ENCODE data around the gene PTK7. TPM values are rescaled to one million over a fixed set of nuclear protein-coding genes. Genes with fewer than 3 reads are reported as not detected.

The PTK7 gene
- total and polyA plus RNA-seq, 2 experiments from 2014 or later, result 127 to 162 TPM

DNA sequence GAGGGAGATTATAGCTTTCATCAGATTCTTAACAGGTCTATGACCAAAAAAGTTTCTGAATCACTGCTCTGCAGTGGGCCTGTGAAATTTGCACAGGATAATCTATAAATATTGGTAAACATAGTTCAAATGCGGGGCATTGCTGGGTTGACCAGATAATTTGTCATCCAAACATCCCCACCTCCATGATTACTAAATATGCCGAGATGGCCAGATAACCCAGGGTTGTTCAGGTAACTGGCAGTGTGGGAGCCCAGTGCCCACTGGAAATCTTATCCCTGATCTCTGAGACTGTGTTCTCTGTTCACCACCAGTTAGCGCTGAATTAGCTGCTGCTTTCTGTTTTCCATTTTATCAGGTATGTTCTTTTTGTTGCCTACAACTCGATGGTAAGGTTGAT, 21.4 kb downstream of the PTK7 start:
- DNase-seq (ENCODE audit: low spot score), result no peak
- H4K20me1 ChIP-seq (ENCODE audit: insufficient read depth, poor library complexity, severe bottlenecking), result no peaks in the 10 kb centered on the region
- H3K9me3 ChIP-seq (ENCODE audit: low read depth), result no peaks in the 10 kb centered on the region
- peak overlapping the region; percentile 15 for H3K27ac ChIP-seq
- H2AFZ ChIP-seq, result no peak overlapping the region
- peaks cover 98% of the 10 kb centered on the region for H3K79me2 ChIP-seq
- H3K27me3 ChIP-seq, result no peaks in the 10 kb centered on the region
- no peaks in the 10 kb centered on the region for H3K9me2 ChIP-seq (replicated peaks; ENCODE audit: insufficient read depth)
- 68% methylated on average over 4 of the region's 4 CpGs for WGBS (ENCODE audit: low lambda C conversion rate, missing lambda C conversion rate)
- no peak overlapping the region for H3K4me2 ChIP-seq
- no peak overlapping the region for H3K4me3 ChIP-seq
- TF ChIP-seq CTCF (IDR thresholded peaks at IDR 0.05; ENCODE audit: poor library complexity) (no peak), EZH2 (IDR thresholded peaks at IDR 0.05; ENCODE audit: borderline replicate concordance) (no peak), EZH2phosphoT487 (IDR thresholded peaks at IDR 0.05; ENCODE audit: low read depth, severe bottlenecking, unreplicated experiment) (no peak)
- H3K36me3 ChIP-seq (replicated peaks; ENCODE audit: insufficient read depth, low read depth), result no peaks in the 10 kb centered on the region
- peaks cover 34% of the 10 kb centered on the region for H3K4me1 ChIP-seq (ENCODE audit: insufficient read depth)

DNA sequence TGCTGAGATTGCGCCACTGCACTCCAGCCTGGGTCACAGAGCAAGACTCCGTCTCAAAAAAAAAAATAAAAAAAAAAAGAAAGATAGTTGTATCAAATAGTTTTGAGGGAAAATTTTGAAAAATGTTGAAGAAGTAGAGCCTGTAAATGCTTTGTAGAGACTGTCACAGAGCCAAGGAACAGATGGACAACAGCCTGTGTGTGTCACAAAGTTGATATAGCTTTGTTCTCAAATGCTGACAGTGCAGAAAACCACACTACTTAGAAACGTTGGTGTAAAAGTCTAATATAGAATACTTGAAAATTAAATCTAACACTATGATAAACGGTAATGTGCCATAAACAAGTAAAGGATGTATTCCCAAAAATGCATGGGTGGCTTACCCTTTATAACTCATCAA, 25.4 kb downstream of the PTK7 start:
- Histone ChIP-seq H2AFZ (no peak overlapping the region), H3K27ac (no peak overlapping the region), H3K9me3 (ENCODE audit: low read depth) (no peaks in the 10 kb centered on the region), H4K20me1 (ENCODE audit: insufficient read depth, poor library complexity, severe bottlenecking) (no peaks in the 10 kb centered on the region), H3K79me2 (peaks cover 97% of the 10 kb centered on the region), H3K4me2 (no peak overlapping the region), H3K36me3 (replicated peaks; ENCODE audit: insufficient read depth, low read depth) (no peaks in the 10 kb centered on the region), H3K4me1 (ENCODE audit: insufficient read depth) (peaks cover 11% of the 10 kb centered on the region), H3K27me3 (no peaks in the 10 kb centered on the region), H3K9me2 (replicated peaks; ENCODE audit: insufficient read depth) (no peaks in the 10 kb centered on the region), H3K4me3 (no peak overlapping the region)
- 88% methylated on average over 4 of the region's 4 CpGs for WGBS (ENCODE audit: low lambda C conversion rate, missing lambda C conversion rate)
- DNase-seq (ENCODE audit: low spot score), result no peak
- no peak for TF ChIP-seq EZH2phosphoT487 (IDR thresholded peaks at IDR 0.05; ENCODE audit: low read depth, severe bottlenecking, unreplicated experiment)
- no peak for TF ChIP-seq EZH2 (IDR thresholded peaks at IDR 0.05; ENCODE audit: borderline replicate concordance)
- TF ChIP-seq CTCF (IDR thresholded peaks at IDR 0.05; ENCODE audit: poor library complexity), result no peak

DNA sequence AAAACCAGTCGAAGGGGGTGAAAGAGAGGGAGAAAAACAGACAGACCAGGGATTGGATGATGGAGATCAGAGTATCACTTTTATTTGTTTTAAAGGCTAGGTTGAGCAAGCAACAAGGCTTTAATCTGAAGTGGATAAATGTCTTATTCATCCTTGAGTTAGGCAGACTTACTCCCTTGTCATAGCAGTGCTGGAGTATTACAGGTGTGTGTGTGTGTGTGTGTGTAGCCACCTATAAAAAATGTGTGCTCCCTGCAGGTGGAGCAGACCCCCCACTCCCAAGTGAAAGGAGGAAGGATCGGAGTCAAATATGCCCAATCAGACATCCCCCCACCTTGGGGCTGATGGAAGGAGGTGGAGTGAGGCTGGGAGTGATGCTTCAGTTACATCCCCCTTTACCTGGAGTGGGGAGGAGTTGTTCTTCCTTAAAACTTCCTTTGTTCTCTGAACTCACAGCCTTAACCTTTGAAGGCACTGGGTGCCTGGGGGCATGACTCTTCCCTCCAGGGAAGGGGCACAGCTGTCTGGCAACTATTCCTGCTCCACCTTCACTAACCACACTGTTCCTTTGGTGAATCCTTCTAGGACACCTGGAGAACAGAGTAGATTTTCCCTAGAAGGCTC, 27.3 kb downstream of the PTK7 start:
- H3K79me2 ChIP-seq, result peaks cover 95% of the 10 kb centered on the region
- no peak for TF ChIP-seq EZH2 (IDR thresholded peaks at IDR 0.05; ENCODE audit: borderline replicate concordance)
- TF ChIP-seq EZH2phosphoT487 (IDR thresholded peaks at IDR 0.05; ENCODE audit: low read depth, severe bottlenecking, unreplicated experiment), result no peak
- no peak for TF ChIP-seq CTCF (IDR thresholded peaks at IDR 0.05; ENCODE audit: poor library complexity)
- 77% methylated on average over 2 of the region's 2 CpGs for WGBS (ENCODE audit: low lambda C conversion rate, missing lambda C conversion rate)
- no peak overlapping the region for H2AFZ ChIP-seq
- no peak for DNase-seq (ENCODE audit: low spot score)
- H4K20me1 ChIP-seq (ENCODE audit: insufficient read depth, poor library complexity, severe bottlenecking), result no peaks in the 10 kb centered on the region
- H3K27me3 ChIP-seq, result no peaks in the 10 kb centered on the region
- no peaks in the 10 kb centered on the region for H3K36me3 ChIP-seq (replicated peaks; ENCODE audit: insufficient read depth, low read depth)
- H3K27ac ChIP-seq, result no peak overlapping the region
- no peak overlapping the region for H3K4me3 ChIP-seq
- H3K9me2 ChIP-seq (replicated peaks; ENCODE audit: insufficient read depth), result no peaks in the 10 kb centered on the region
- no peak overlapping the region for H3K4me2 ChIP-seq
- no peaks in the 10 kb centered on the region for H3K4me1 ChIP-seq (ENCODE audit: insufficient read depth)
- H3K9me3 ChIP-seq (ENCODE audit: low read depth), result no peaks in the 10 kb centered on the region

All from hepatocyte (in vitro differentiated cells).